Upper lobe of left lung (tissue), 6 donors: Measurements from ENCODE around the gene ABCF3. TPM values are rescaled to one million over a fixed set of nuclear protein-coding genes. Genes with fewer than 3 reads are reported as not detected.

ENCODE experiments used
- ATAC-seq, 2 donors: fragments of 200-7000 bp; cut with Tn5 transposase; one replicate each; pipeline ENCODE4 v1.9.1; 2022; ENCODE audit warnings: mild to moderate bottlenecking in 2 of 2, moderate library complexity in 2 of 2; ENCODE audit not compliant: low FRiP score in 2 of 2
- DNase-seq, 2 donors: peaks; one replicate each; pipeline ENCODE4 v3.0.0-alpha.2; 2019 to 2020
- H3K27ac ChIP-seq, 4 donors: fragments of 200-600 bp; sonication (generic); one replicate each; pipeline ENCODE4 v1.5.1; 2016 to 2019
- H3K27me3 ChIP-seq, 4 donors: fragments of 200-600 bp; sonication (generic); one replicate each; pipeline ENCODE4 v1.5.1; 2017 to 2019
- H3K36me3 ChIP-seq, 4 donors: fragments of 200-600 bp; sonication (generic); one replicate each; pipeline ENCODE4 v1.5.1; 2016 to 2019
- H3K4me1 ChIP-seq, 4 donors: fragments of 200-600 bp; sonication (generic); one replicate each; pipeline ENCODE4 v1.5.1; 2018 to 2019
- H3K4me3 ChIP-seq, 4 donors: fragments of 200-600 bp; sonication (generic); one replicate each; pipeline ENCODE4 v1.5.1; 2017 to 2019; ENCODE audit warnings: mild to moderate bottlenecking in 2 of 4, moderate library complexity in 1 of 4
- H3K9me3 ChIP-seq, 4 donors: fragments of 200-600 bp; sonication (generic); one replicate each; pipeline ENCODE4 v1.5.1; 2018 to 2019
- EP300 ChIP-seq, 4 donors: sonication (generic); formaldehyde crosslinking; IDR thresholded peaks; one replicate each; pipeline ENCODE4 v1.5.1; 2017; ENCODE audit warnings: antibody characterized with exemption in 4 of 4, control low read depth in 2 of 4
- POLR2A ChIP-seq, 4 donors: fragments of 450-650 bp; IDR thresholded peaks; one replicate each; pipeline ENCODE4 v1.5.1; 2016 to 2017; ENCODE audit warnings: antibody characterized with exemption in 4 of 4, mild to moderate bottlenecking in 2 of 4
- POLR2AphosphoS5 ChIP-seq, 2 donors: sonication (generic); formaldehyde crosslinking; IDR thresholded peaks; one replicate each; pipeline ENCODE4 v1.5.1; 2017; ENCODE audit warnings: antibody characterized with exemption in 2 of 2
- WGBS, 2 donors: methylation state at CpG; one replicate each; pipeline ENCODE4 v1.1.5; 2017 to 2018; 5-methylcytosine and 5-hydroxymethylcytosine counted together
- total RNA-seq, 6 donors: library from RNA; depleted of rRNA in 4 of 6; stranded (reverse); fragments of >200 nt in 4 of 6; gene quantifications; one replicate each; pipeline versions ENCODE4 v1.1.0 to v1.2.1, GENCODE V29; 2016 to 2021
- TF ChIP-seq, protein P1 (sequence below), 6 experiments: fragments of 450-650 bp in 4 of 6; fragments of 200-600 bp in 2 of 6; sonication (generic) in 2 of 6; IDR thresholded peaks; one replicate each; pipeline ENCODE4 v1.5.1; 2016 to 2019; ENCODE audit warnings: antibody characterized with exemption in 6 of 6
- donor health status: DM: no; HTN: no; CAD: no; lungs with moderate emphysema.
- donor health status: DM: no; HTN: yes; CAD: no; lungs with severe emphysema.

The ABCF3 gene, protein sequence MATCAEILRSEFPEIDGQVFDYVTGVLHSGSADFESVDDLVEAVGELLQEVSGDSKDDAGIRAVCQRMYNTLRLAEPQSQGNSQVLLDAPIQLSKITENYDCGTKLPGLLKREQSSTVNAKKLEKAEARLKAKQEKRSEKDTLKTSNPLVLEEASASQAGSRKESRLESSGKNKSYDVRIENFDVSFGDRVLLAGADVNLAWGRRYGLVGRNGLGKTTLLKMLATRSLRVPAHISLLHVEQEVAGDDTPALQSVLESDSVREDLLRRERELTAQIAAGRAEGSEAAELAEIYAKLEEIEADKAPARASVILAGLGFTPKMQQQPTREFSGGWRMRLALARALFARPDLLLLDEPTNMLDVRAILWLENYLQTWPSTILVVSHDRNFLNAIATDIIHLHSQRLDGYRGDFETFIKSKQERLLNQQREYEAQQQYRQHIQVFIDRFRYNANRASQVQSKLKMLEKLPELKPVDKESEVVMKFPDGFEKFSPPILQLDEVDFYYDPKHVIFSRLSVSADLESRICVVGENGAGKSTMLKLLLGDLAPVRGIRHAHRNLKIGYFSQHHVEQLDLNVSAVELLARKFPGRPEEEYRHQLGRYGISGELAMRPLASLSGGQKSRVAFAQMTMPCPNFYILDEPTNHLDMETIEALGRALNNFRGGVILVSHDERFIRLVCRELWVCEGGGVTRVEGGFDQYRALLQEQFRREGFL
- total RNA-seq = 100 to 1,000 TPM in 1 of 6 donors, 10 to 100 TPM in 5; 52.6 to 184 (median 73.1) TPM

DNA sequence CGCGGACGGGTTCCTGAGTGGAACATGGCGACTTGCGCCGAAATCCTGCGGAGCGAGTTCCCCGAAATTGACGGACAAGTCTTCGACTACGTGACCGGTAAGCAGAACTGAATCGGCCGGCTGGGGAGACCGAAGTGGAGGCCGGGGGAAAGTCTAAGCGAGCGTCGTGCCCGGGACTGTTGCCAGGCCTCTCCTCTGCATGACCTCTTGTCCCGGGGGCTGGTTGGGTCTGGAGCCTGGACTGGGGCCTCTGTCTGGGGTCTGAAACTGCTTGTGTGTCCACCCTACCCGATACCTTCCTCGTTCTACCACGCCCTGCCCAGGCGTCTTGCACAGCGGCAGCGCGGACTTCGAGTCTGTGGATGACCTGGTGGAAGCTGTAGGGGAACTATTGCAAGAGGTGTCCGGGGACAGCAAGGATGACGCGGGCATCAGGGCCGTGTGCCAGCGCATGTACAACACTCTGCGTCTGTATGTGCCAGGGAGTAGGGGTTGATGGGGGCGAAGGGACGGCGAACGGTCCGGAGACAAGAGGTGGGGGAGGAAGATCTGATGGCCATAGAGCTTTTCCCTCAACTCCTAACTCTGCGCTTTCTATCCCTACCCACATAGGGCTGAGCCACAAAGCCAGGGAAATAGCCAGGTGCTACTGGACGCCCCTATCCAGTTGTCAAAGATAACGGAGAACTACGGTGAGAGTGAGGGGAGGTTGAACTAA is at the start of gene ABCF3:
TSS of gene ABCF3 (plus strand) at position 16 of the 718 bp plus-strand sequence. CDS start at position 25, 9 bp downstream.
- peaks cover 16 to 28% (median 20%) of the 10 kb centered on the region in 4 donors for H3K4me1 ChIP-seq
- peak in 3 of 4 donors; percentile 61 to 76 (median 62) for TF ChIP-seq POLR2A (IDR thresholded peaks at IDR 0.05)
- TF ChIP-seq POLR2AphosphoS5 (IDR thresholded peaks at IDR 0.05) = peak; percentile 73 to 81
- TF ChIP-seq, protein P1, sequence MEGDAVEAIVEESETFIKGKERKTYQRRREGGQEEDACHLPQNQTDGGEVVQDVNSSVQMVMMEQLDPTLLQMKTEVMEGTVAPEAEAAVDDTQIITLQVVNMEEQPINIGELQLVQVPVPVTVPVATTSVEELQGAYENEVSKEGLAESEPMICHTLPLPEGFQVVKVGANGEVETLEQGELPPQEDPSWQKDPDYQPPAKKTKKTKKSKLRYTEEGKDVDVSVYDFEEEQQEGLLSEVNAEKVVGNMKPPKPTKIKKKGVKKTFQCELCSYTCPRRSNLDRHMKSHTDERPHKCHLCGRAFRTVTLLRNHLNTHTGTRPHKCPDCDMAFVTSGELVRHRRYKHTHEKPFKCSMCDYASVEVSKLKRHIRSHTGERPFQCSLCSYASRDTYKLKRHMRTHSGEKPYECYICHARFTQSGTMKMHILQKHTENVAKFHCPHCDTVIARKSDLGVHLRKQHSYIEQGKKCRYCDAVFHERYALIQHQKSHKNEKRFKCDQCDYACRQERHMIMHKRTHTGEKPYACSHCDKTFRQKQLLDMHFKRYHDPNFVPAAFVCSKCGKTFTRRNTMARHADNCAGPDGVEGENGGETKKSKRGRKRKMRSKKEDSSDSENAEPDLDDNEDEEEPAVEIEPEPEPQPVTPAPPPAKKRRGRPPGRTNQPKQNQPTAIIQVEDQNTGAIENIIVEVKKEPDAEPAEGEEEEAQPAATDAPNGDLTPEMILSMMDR (IDR thresholded peaks at IDR 0.05) = no peak
- TF ChIP-seq EP300 (IDR thresholded peaks at IDR 0.05) = no peak
- DNase-seq = peak; percentile 35 to 86
- peaks cover 41 to 71% (median 63%) of the 10 kb centered on the region in 4 donors for H3K36me3 ChIP-seq
- no peaks in the 10 kb centered on the region for H3K9me3 ChIP-seq
- H3K27ac ChIP-seq = peak within 1 kb of the TSS; percentile 83 to 91 (median 86)
- ATAC-seq = peak; percentile 42 to 47
- 0 to 1% methylated on average over 16 to 45 of the region's 45 CpGs for WGBS, 2 donors
- H3K4me3 ChIP-seq = peak within 1 kb of the TSS; percentile 68 to 95 (median 78)
- no peaks in the 10 kb centered on the region for H3K27me3 ChIP-seq

DNA sequence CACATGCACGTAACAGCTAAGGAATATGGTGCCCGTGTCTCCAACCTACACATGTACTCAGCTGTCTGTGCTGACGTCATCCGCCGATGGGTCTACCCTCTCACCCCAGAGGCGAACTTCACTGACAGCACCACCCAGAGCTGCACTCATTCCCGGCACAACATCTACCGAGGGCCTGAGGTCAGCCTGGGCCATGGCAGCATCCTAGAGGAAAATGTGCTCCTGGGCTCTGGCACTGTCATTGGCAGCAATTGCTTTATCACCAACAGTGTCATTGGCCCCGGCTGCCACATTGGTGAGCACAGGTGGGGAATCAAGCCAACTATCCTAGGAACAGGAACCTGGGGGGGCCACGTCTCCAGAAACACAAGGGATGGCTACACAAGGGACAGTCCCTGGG is 45.6 kb upstream of the ABCF3 start:
- Histone ChIP-seq H3K4me3 (no peak overlapping the region), H3K36me3 (peaks cover 28 to 74% (median 59%) of the 10 kb centered on the region in 4 donors), H3K4me1 (peaks cover 11 to 18% (median 16%) of the 10 kb centered on the region in 4 donors), H3K27me3 (no peaks in the 10 kb centered on the region), H3K27ac (no peak overlapping the region), H3K9me3 (no peaks in the 10 kb centered on the region)
- 92 to 93% methylated on average over 9 to 10 of the region's 10 CpGs for WGBS, 2 donors
- no peak for ATAC-seq
- no peak for DNase-seq
- TF ChIP-seq POLR2AphosphoS5 (IDR thresholded peaks at IDR 0.05) = no peak
- TF ChIP-seq EP300 (IDR thresholded peaks at IDR 0.05) = no peak
- TF ChIP-seq POLR2A (IDR thresholded peaks at IDR 0.05) = no peak
- TF ChIP-seq, protein P1 (IDR thresholded peaks at IDR 0.05) = no peak

DNA sequence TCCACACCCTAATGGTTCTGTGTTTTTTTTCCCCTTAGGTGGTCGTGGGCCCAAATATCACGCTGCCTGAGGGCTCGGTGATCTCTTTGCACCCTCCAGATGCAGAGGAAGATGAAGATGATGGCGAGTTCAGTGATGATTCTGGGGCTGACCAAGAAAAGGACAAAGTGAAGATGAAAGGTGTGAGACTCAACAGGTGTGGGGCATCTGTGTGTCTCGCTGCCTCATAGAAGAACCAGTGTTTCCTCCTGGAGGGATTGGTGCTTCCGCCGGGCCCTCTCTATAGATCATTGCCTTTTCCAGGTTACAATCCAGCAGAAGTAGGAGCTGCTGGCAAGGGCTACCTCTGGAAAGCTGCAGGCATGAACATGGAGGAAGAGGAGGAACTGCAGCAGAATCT is 43.8 kb upstream of the ABCF3 start:
- Histone ChIP-seq H3K27ac (no peak overlapping the region), H3K4me3 (no peak overlapping the region), H3K9me3 (no peaks in the 10 kb centered on the region), H3K27me3 (no peaks in the 10 kb centered on the region), H3K36me3 (peaks cover 28 to 87% (median 69%) of the 10 kb centered on the region in 4 donors), H3K4me1 (peaks cover 0 to 2% (median 2%) of the 10 kb centered on the region in 4 donors)
- no peak for DNase-seq
- WGBS, 2 donors = 97 to 98% methylated on average over 6 to 7 of the region's 7 CpGs
- no peak for ATAC-seq
- no peak for TF ChIP-seq EP300 (IDR thresholded peaks at IDR 0.05)
- TF ChIP-seq POLR2AphosphoS5 (IDR thresholded peaks at IDR 0.05) = no peak
- TF ChIP-seq POLR2A (IDR thresholded peaks at IDR 0.05) = no peak
- TF ChIP-seq, protein P1 (IDR thresholded peaks at IDR 0.05) = no peak

DNA sequence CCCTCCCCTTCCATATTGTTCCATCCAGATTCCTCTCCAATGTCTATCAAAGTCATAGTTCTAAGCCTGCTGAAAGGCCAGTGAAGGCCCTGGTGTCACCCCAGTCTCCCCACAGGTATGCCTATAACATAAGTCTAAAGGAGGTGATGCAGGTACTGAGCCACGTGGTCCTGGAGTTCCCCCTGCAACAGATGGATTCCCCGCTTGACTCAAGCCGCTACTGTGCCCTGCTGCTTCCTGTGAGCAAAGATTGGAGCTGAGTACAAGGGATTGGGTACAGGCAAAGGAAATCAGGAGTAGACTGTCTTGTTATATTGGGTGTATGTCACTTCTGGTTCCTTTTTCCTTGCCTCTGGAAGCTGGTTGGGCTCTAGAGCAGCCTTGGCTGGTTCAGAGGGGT is 42.7 kb upstream of the ABCF3 start:
- H3K27ac ChIP-seq = no peak overlapping the region
- no peak for TF ChIP-seq POLR2AphosphoS5 (IDR thresholded peaks at IDR 0.05)
- TF ChIP-seq POLR2A (IDR thresholded peaks at IDR 0.05) = no peak
- no peak for TF ChIP-seq EP300 (IDR thresholded peaks at IDR 0.05)
- TF ChIP-seq, protein P1 (IDR thresholded peaks at IDR 0.05) = no peak
- H3K4me3 ChIP-seq = no peak overlapping the region
- no peaks in the 10 kb centered on the region for H3K9me3 ChIP-seq
- WGBS, 2 donors = 87% methylated on average over 3 of the region's 3 CpGs
- H3K36me3 ChIP-seq = peaks cover 28 to 83% (median 69%) of the 10 kb centered on the region in 4 donors
- DNase-seq (no peak), ATAC-seq (no peak)
- H3K27me3 ChIP-seq = no peaks in the 10 kb centered on the region
- no peaks in the 10 kb centered on the region for H3K4me1 ChIP-seq
